ENCODE results near the gene CALHM3. TPM values are rescaled to one million over a fixed set of nuclear protein-coding genes. Genes with fewer than 3 reads are reported as not detected.

The CALHM3 gene
- total RNA-seq, 1 experiment from 2014 or later: not detected

DNA sequence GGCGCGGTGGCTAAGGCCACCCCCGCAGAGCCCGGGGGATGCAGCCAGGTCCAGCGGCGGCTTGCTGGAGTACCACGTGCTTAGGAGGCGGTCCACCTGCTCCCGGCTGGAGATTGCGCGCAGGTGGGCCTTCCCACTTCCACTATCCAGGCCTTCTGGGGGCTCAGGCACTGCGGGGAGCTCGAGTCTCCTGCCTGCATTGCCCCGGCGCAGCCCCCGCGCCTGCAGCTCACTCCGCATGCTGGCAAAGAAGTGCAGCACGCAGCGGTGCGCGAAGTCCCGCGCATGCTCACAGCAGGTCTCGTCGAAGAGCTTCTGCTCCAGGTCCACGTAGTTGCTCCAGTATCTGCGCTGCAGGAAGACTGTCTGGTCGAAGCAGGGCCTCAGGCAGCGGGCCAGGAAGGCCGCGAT lies 5.8 kb downstream of the CALHM3 start:
- TF ChIP-seq, protein P1, sequence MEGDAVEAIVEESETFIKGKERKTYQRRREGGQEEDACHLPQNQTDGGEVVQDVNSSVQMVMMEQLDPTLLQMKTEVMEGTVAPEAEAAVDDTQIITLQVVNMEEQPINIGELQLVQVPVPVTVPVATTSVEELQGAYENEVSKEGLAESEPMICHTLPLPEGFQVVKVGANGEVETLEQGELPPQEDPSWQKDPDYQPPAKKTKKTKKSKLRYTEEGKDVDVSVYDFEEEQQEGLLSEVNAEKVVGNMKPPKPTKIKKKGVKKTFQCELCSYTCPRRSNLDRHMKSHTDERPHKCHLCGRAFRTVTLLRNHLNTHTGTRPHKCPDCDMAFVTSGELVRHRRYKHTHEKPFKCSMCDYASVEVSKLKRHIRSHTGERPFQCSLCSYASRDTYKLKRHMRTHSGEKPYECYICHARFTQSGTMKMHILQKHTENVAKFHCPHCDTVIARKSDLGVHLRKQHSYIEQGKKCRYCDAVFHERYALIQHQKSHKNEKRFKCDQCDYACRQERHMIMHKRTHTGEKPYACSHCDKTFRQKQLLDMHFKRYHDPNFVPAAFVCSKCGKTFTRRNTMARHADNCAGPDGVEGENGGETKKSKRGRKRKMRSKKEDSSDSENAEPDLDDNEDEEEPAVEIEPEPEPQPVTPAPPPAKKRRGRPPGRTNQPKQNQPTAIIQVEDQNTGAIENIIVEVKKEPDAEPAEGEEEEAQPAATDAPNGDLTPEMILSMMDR (IDR thresholded peaks at IDR 0.05; ENCODE audit: unreplicated experiment): no peak
- no peaks in the 10 kb centered on the region for H3K36me3 Mint-ChIP-seq (ENCODE audit: insufficient read depth, unreplicated experiment)
- H3K27ac Mint-ChIP-seq (ENCODE audit: low read depth, unreplicated experiment): no peak overlapping the region
- no peaks in the 10 kb centered on the region for H3K9me3 Mint-ChIP-seq (ENCODE audit: unreplicated experiment)
- no peak overlapping the region for H3K4me3 Mint-ChIP-seq (ENCODE audit: unreplicated experiment)
- intact Hi-C loops (cut with micrococcal nuclease): no loop called here
- CTCF ChIA-PET: interaction anchor here (6.1 kb wide), 1 partner anchor 12 kb away, joined by 26 read pairs; no protein-coding TSS in a partner anchor
- no TSS peak for BruUV-seq (replicated peaks)
- no peak for DNase-seq (ENCODE audit: unreplicated experiment)
- POLR2A ChIA-PET: no interaction called here
- H3K27me3 Mint-ChIP-seq (ENCODE audit: insufficient read depth, unreplicated experiment): peaks cover 26% of the 10 kb centered on the region
- H3K4me1 Mint-ChIP-seq (ENCODE audit: insufficient read depth, unreplicated experiment): no peaks in the 10 kb centered on the region

DNA sequence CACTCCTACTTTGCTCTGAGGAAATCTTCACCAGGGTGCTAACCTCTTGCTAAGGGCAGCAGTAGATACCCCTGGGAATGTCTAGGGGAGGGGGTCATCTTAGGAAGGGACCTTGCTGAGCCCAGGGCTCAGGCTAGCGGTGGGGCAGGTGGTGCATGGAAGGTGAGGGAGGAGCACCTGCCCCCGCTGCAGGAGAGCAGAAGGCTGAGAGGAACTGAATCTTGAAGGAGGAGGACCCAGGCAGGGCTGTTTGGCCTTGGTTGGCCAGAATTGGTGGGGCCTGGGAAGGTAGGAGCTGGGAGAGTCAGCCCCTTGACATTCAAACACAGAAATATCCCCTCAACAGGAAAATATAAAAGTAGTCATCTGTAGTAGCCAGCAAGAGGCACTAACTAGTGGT lies 7.0 kb downstream of the CALHM3 start:
- Mint-ChIP-seq H3K9me3 (ENCODE audit: unreplicated experiment) (no peaks in the 10 kb centered on the region), H3K36me3 (ENCODE audit: insufficient read depth, unreplicated experiment) (no peaks in the 10 kb centered on the region), H3K4me1 (ENCODE audit: insufficient read depth, unreplicated experiment) (no peaks in the 10 kb centered on the region), H3K27ac (ENCODE audit: low read depth, unreplicated experiment) (no peak overlapping the region), H3K27me3 (ENCODE audit: insufficient read depth, unreplicated experiment) (peaks cover 29% of the 10 kb centered on the region), H3K4me3 (ENCODE audit: unreplicated experiment) (no peak overlapping the region)
- CTCF ChIA-PET: interaction anchor here (0.7 to 6.1 kb wide), 3 partner anchors 9 to 73 kb away, joined by 4 to 26 read pairs (median 7); no protein-coding TSS in a partner anchor
- BruUV-seq (replicated peaks): no TSS peak
- intact Hi-C loops (cut with micrococcal nuclease): no loop called here
- TF ChIP-seq, protein P1 (IDR thresholded peaks at IDR 0.05; ENCODE audit: unreplicated experiment): no peak
- DNase-seq (ENCODE audit: unreplicated experiment): no peak
- POLR2A ChIA-PET: interaction anchor here (1.1 kb wide), 1 partner anchor 50 kb away, joined by 3 read pairs; no protein-coding TSS in a partner anchor

DNA sequence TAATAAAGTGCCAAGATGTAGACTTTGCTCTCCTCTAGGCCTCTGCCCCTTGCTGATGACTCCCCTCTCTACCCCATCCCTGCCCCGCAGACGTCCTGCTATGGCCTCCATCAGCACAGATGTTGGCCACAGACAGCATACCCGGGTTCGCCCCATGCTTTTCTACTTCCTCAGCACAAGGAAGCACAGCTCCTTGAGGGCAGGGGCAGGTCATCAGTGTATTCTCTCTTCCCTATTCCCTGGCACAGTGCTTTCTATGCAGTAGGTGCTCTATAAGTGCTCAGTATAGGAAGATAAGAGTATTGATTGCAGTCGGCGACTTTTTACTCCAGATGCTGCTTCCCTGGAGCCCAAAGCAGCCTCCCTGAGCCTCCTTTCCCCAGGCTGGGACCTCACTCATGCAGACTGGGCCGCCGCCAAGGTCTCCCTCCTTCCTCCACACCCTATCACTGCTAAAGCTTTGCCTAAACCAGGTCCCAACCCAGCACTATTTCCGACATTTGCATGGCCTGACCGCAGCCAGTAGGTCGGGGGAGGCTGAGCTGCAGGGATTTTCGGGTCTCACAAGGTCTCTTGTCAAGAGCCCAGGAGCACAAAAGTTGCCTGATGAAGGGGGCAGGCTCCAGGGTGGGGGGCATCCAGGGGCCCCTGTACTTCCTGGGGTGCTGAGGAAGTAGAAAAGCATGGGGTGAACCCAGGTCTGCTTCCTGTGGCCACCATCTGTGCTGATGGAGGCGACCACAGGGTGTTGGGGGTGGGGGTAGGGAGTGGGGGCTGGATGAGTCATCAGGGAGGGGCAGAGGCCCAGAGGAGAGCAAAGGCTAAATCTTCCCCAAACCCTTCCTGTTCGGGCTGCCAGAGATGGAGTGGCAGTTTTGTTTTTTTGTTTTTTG lies 8.0 kb downstream of the CALHM3 start:
- intact Hi-C loops (cut with micrococcal nuclease): no loop called here
- TF ChIP-seq, protein P1 (IDR thresholded peaks at IDR 0.05; ENCODE audit: unreplicated experiment): no peak
- H3K27me3 Mint-ChIP-seq (ENCODE audit: insufficient read depth, unreplicated experiment): peaks cover 29% of the 10 kb centered on the region
- no peak overlapping the region for H3K27ac Mint-ChIP-seq (ENCODE audit: low read depth, unreplicated experiment)
- BruUV-seq (replicated peaks): no TSS peak
- POLR2A ChIA-PET: no interaction called here
- H3K4me3 Mint-ChIP-seq (ENCODE audit: unreplicated experiment): no peak overlapping the region
- H3K36me3 Mint-ChIP-seq (ENCODE audit: insufficient read depth, unreplicated experiment): no peaks in the 10 kb centered on the region
- no peaks in the 10 kb centered on the region for H3K4me1 Mint-ChIP-seq (ENCODE audit: insufficient read depth, unreplicated experiment)
- CTCF ChIA-PET: interaction anchor here (6.1 kb wide), 1 partner anchor 14 kb away, joined by 26 read pairs; no protein-coding TSS in a partner anchor
- no peak for DNase-seq (ENCODE audit: unreplicated experiment)
- H3K9me3 Mint-ChIP-seq (ENCODE audit: unreplicated experiment): no peaks in the 10 kb centered on the region

DNA sequence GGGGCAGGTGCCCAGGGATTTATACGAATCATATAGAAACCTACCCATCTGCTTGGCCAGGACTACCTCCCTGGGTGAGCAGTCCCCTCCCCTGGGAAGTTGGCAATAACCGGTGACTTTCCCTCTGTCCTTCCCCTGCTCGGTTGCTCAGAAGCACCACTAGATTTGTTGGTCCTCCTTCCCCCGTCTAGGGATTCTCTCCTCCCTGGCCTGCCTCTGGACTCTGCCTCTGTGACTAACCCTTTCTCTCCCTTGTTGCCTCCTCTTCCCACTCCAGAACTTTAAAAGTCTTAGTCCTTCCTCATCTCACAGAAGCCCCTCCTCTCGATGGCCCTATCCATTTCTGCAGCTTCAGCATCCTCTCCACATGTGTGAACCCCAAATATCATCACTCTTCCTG lies 9.8 kb downstream of the CALHM3 start:
- H3K36me3 Mint-ChIP-seq (ENCODE audit: insufficient read depth, unreplicated experiment): no peaks in the 10 kb centered on the region
- no peaks in the 10 kb centered on the region for H3K9me3 Mint-ChIP-seq (ENCODE audit: unreplicated experiment)
- POLR2A ChIA-PET: no interaction called here

More for the DNA sequence above, 9.8 kb downstream of the CALHM3 start:
- BruUV-seq (replicated peaks): no TSS peak
- CTCF ChIA-PET: interaction anchor here (0.7 kb wide), 1 partner anchor 14 kb away, joined by 3 read pairs; no protein-coding TSS in a partner anchor
- TF ChIP-seq, protein P1 (IDR thresholded peaks at IDR 0.05; ENCODE audit: unreplicated experiment): no peak
- intact Hi-C loops (cut with micrococcal nuclease): no loop called here
- H3K27me3 Mint-ChIP-seq (ENCODE audit: insufficient read depth, unreplicated experiment): peaks cover 29% of the 10 kb centered on the region
- no peak overlapping the region for H3K4me3 Mint-ChIP-seq (ENCODE audit: unreplicated experiment)
- no peaks in the 10 kb centered on the region for H3K4me1 Mint-ChIP-seq (ENCODE audit: insufficient read depth, unreplicated experiment)
- DNase-seq (ENCODE audit: unreplicated experiment): no peak
- H3K27ac Mint-ChIP-seq (ENCODE audit: low read depth, unreplicated experiment): no peak overlapping the region

Measured in MCF 10A (cell line).